HEK293 (cell line): ENCODE measurements around the gene SKIC8.

Experiments
- BCL11B ChIP-seq: fragments of 450-650 bp; formaldehyde crosslinking; IDR thresholded peaks from 2 replicates; pipeline ENCODE4 v1.5.1; 2016; ENCODE audit warnings: low read depth, missing biosample characterization, missing genetic modification characterization
- GLI4 ChIP-seq: fragments of 450-650 bp; formaldehyde crosslinking; IDR thresholded peaks from 2 replicates; pipeline ENCODE4 v1.5.1; 2016; ENCODE audit warnings: missing biosample characterization, missing genetic modification characterization
- IKZF3 ChIP-seq: fragments of 450-650 bp; IDR thresholded peaks from 2 replicates; pipeline ENCODE4 v1.5.0; 2018; ENCODE audit warnings: missing biosample characterization, mild to moderate bottlenecking, missing genetic modification characterization, moderate library complexity
- ZNF214 ChIP-seq: fragments of 450-650 bp; formaldehyde crosslinking; IDR thresholded peaks from 2 replicates; pipeline ENCODE4 v1.5.1; 2017; ENCODE audit warnings: missing biosample characterization, mild to moderate bottlenecking, missing genetic modification characterization, borderline replicate concordance
- ZNF473 ChIP-seq: fragments of 450-650 bp; formaldehyde crosslinking; IDR thresholded peaks from 2 replicates; pipeline ENCODE4 v1.5.1; 2017; ENCODE audit warnings: missing biosample characterization, missing genetic modification characterization
- ZNF626 ChIP-seq: fragments of 450-650 bp; sonication (Bioruptor Pico); formaldehyde crosslinking; IDR thresholded peaks from 2 replicates; pipeline ENCODE4 v1.5.1; 2018; ENCODE audit warnings: missing biosample characterization, missing genetic modification characterization, inconsistent platforms
- ZNF701 ChIP-seq: fragments of 450-650 bp; formaldehyde crosslinking; IDR thresholded peaks from 2 replicates; pipeline ENCODE4 v1.5.1; 2016; ENCODE audit warnings: missing biosample characterization, missing genetic modification characterization
- ZNF843 ChIP-seq: fragments of 450-650 bp; formaldehyde crosslinking; IDR thresholded peaks from 2 replicates; pipeline ENCODE4 v1.5.1; 2016; ENCODE audit warnings: missing biosample characterization, missing genetic modification characterization
- TF ChIP-seq, protein P1 (sequence below): fragments of 450-650 bp; formaldehyde crosslinking; IDR thresholded peaks from 2 replicates; pipeline ENCODE4 v1.5.1; 2016; ENCODE audit warnings: missing biosample characterization, missing genetic modification characterization, borderline replicate concordance
- TF ChIP-seq, protein P2 (sequence below): fragments of 450-650 bp; IDR thresholded peaks from 2 replicates; pipeline ENCODE4 v1.5.1; 2018; ENCODE audit warnings: missing biosample characterization, mild to moderate bottlenecking, missing genetic modification characterization
- TF ChIP-seq, protein P3 (sequence below): fragments of 450-650 bp; formaldehyde crosslinking; IDR thresholded peaks from 2 replicates; pipeline ENCODE4 v1.5.1; 2017; ENCODE audit warnings: missing biosample characterization, missing genetic modification characterization

SKIC8 gene

GRCh38 chr15:78233496-78233895 is 65.9 kb downstream of the SKIC8 start (continued):
- TF ChIP-seq ZNF701 (tag by site-specific recombination) (no peak), ZNF214 (tag by site-specific recombination) (no peak), ZNF843 (no peak), BCL11B (tag by site-specific recombination) (no peak), GLI4 (tag by site-specific recombination) (no peak), ZNF473 (tag by site-specific recombination) (no peak), IKZF3 (tag by site-specific recombination) (no peak), ZNF626 (no peak)
- TF ChIP-seq, protein P1, sequence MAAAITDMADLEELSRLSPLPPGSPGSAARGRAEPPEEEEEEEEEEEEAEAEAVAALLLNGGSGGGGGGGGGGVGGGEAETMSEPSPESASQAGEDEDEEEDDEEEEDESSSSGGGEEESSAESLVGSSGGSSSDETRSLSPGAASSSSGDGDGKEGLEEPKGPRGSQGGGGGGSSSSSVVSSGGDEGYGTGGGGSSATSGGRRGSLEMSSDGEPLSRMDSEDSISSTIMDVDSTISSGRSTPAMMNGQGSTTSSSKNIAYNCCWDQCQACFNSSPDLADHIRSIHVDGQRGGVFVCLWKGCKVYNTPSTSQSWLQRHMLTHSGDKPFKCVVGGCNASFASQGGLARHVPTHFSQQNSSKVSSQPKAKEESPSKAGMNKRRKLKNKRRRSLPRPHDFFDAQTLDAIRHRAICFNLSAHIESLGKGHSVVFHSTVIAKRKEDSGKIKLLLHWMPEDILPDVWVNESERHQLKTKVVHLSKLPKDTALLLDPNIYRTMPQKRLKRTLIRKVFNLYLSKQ (tag by site-specific recombination), result no peak
- TF ChIP-seq, protein P2, sequence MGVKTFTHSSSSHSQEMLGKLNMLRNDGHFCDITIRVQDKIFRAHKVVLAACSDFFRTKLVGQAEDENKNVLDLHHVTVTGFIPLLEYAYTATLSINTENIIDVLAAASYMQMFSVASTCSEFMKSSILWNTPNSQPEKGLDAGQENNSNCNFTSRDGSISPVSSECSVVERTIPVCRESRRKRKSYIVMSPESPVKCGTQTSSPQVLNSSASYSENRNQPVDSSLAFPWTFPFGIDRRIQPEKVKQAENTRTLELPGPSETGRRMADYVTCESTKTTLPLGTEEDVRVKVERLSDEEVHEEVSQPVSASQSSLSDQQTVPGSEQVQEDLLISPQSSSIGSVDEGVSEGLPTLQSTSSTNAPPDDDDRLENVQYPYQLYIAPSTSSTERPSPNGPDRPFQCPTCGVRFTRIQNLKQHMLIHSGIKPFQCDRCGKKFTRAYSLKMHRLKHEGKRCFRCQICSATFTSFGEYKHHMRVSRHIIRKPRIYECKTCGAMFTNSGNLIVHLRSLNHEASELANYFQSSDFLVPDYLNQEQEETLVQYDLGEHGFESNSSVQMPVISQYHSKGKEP (tag by site-specific recombination), result no peak
- TF ChIP-seq, protein P3, sequence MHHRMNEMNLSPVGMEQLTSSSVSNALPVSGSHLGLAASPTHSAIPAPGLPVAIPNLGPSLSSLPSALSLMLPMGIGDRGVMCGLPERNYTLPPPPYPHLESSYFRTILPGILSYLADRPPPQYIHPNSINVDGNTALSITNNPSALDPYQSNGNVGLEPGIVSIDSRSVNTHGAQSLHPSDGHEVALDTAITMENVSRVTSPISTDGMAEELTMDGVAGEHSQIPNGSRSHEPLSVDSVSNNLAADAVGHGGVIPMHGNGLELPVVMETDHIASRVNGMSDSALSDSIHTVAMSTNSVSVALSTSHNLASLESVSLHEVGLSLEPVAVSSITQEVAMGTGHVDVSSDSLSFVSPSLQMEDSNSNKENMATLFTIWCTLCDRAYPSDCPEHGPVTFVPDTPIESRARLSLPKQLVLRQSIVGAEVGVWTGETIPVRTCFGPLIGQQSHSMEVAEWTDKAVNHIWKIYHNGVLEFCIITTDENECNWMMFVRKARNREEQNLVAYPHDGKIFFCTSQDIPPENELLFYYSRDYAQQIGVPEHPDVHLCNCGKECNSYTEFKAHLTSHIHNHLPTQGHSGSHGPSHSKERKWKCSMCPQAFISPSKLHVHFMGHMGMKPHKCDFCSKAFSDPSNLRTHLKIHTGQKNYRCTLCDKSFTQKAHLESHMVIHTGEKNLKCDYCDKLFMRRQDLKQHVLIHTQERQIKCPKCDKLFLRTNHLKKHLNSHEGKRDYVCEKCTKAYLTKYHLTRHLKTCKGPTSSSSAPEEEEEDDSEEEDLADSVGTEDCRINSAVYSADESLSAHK, result no peak
